Breast epithelium (tissue), 3 donors: Measurements from ENCODE around the gene TMEM170A.

ENCODE experiments used
- CTCF ChIP-seq, 3 donors: fragments of 450-650 bp; IDR thresholded peaks; one replicate each; pipeline ENCODE4 v1.5.1; 2016 to 2017; ENCODE audit warnings: antibody characterized with exemption in 3 of 3, mild to moderate bottlenecking in 3 of 3, moderate library complexity in 3 of 3
- POLR2A ChIP-seq: fragments of 450-650 bp; IDR thresholded peaks from one replicate; pipeline ENCODE4 v1.6.1; 2016; ENCODE audit warnings: antibody characterized with exemption, mild to moderate bottlenecking, moderate library complexity

- no peak for TF ChIP-seq CTCF (IDR thresholded peaks at IDR 0.05)
- TF ChIP-seq POLR2A = no peak
Measured at GRCh38 chr16:75503801-75504200, 39.3 kb upstream of the TMEM170A start.
